Loucy (cell line): ENCODE results near the gene CNN2.

Experiments
- H2AFZ ChIP-seq: fragments of 200-600 bp; sonication (generic); 2 replicates; pipeline ENCODE4 v1.6.0; 2016; ENCODE audit warnings: antibody characterized with exemption, mild to moderate bottlenecking, low read length, moderate library complexity
- H3F3A ChIP-seq: fragments of 200-600 bp; 2 replicates; pipeline ENCODE4 v1.6.0; 2016; ENCODE audit warnings: antibody characterized with exemption, low read depth, mild to moderate bottlenecking
- H3K27me3 ChIP-seq: fragments of 200-600 bp; sonication (generic); 2 replicates; pipeline ENCODE4 v1.6.1; 2014; ENCODE audit warnings: low read length, mild to moderate bottlenecking; ENCODE audit not compliant: insufficient read depth, poor library complexity, severe bottlenecking
- H3K36me3 ChIP-seq: fragments of 200-600 bp; sonication (generic); 2 replicates; pipeline ENCODE4 v1.6.1; 2016; ENCODE audit warnings: low read length; ENCODE audit not compliant: insufficient read depth
- H3K4me1 ChIP-seq: fragments of 200-600 bp; sonication (generic); 2 replicates; pipeline ENCODE4 v1.5.1; 2014; ENCODE audit warnings: low read length, mild to moderate bottlenecking; ENCODE audit not compliant: insufficient read depth, poor library complexity, severe bottlenecking
- H3K4me2 ChIP-seq: fragments of 200-600 bp; sonication (generic); 2 replicates; pipeline ENCODE4 v1.6.0; 2014; ENCODE audit warnings: antibody characterized with exemption, low read length, low read depth, mild to moderate bottlenecking; ENCODE audit not compliant: poor library complexity, severe bottlenecking
- H3K4me3 ChIP-seq: fragments of 200-600 bp; sonication (generic); 2 replicates; pipeline ENCODE4 v1.5.1; 2014; ENCODE audit warnings: low read length, mild to moderate bottlenecking, mixed read lengths; ENCODE audit not compliant: poor library complexity, severe bottlenecking
- H3K79me2 ChIP-seq: fragments of 200-600 bp; sonication (generic); 2 replicates; pipeline ENCODE4 v1.6.1; 2014; ENCODE audit warnings: low read length; ENCODE audit not compliant: insufficient read depth
- H3K9ac ChIP-seq: fragments of 200-600 bp; sonication (generic); 2 replicates; pipeline ENCODE4 v1.6.0; 2014; ENCODE audit warnings: mild to moderate bottlenecking, low read depth, low read length, moderate library complexity; ENCODE audit not compliant: poor library complexity, severe bottlenecking
- H3K9me2 ChIP-seq: fragments of 200-600 bp; sonication (generic); replicated peaks from 2 replicates; pipeline ENCODE4 v1.6.1; 2016; ENCODE audit warnings: low read depth, low read length, mixed read lengths
- H3K9me3 ChIP-seq: fragments of 200-600 bp; sonication (generic); 2 replicates; pipeline ENCODE4 v1.6.1; 2014; ENCODE audit warnings: mild to moderate bottlenecking, antibody characterized with exemption, low read length, low read depth; ENCODE audit not compliant: insufficient read depth
- H4K20me1 ChIP-seq: fragments of 200-600 bp; sonication (generic); 2 replicates; pipeline ENCODE4 v1.6.0; 2014; ENCODE audit warnings: antibody characterized with exemption, low read length, mild to moderate bottlenecking; ENCODE audit not compliant: insufficient read depth, poor library complexity, severe bottlenecking
- EZH2phosphoT487 ChIP-seq: fragments of 200-600 bp; IDR thresholded peaks from 2 replicates; pipeline ENCODE4 v1.6.1; 2018; ENCODE audit warnings: antibody characterized with exemption, mild to moderate bottlenecking, moderate library complexity, borderline replicate concordance
- TF ChIP-seq, protein P1 (sequence below): fragments of 200-600 bp; sonication (generic); conservative IDR thresholded peaks from 2 replicates; pipeline ENCODE4 v1.5.1; 2014; ENCODE audit warnings: mild to moderate bottlenecking, antibody characterized with exemption, low read length

CNN2 gene

DNA sequence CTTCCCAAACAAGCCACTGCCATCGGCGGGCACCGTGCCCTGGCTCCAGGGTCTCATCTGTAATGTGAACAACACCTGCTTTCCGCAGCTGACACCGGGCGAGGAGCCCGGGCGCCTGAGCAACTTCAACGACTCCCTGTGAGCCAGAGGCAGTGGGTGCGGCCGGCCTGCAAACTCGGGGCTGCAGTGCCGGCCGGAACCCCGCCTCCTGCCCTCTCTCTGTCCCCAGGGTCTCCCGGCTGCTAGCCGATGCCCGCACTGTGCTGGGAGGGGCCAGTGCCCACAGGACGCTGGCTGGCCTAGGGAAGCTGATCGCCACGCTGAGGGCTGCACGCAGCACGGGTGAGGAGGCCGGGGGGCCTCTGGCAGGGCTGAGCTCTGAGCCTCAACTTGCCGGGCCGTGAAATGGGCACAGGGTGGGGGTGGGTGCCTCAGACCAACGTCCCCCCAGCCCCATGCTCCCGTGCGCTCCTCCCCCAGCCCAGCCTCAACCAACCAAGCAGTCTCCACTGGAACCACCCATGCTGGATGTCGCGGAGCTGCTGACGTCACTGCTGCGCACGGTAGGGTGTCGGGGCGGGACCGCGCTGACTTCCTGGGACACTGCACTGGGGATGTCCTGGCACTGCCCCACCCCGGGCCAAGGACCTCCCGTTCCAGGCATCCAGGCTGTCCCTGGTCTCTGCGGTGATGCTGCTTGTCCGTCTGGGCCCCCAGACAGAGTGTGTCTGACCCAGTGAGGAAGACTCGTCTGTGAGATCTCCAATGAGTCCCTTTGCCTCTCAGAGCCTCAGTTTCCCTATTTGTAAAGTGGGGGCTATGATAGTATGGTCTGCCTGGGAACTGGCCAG, 15.7 kb downstream of the CNN2 start:
- Histone ChIP-seq H3K4me3 (no peak overlapping the region), H3F3A (peaks cover 10% of the 10 kb centered on the region), H3K9ac (no peak overlapping the region), H3K4me1 (peaks cover 39% of the 10 kb centered on the region), H3K79me2 (no peaks in the 10 kb centered on the region), H4K20me1 (peaks cover 3% of the 10 kb centered on the region), H3K36me3 (no peaks in the 10 kb centered on the region; the same call in 1 of the 2 replicates), H2AFZ (no peak overlapping the region), H3K27me3 (no peaks in the 10 kb centered on the region), H3K9me3 (no peaks in the 10 kb centered on the region), H3K4me2 (no peak overlapping the region), H3K9me2 (no peaks in the 10 kb centered on the region)
- TF ChIP-seq EZH2phosphoT487 = no peak
- TF ChIP-seq, protein P1, sequence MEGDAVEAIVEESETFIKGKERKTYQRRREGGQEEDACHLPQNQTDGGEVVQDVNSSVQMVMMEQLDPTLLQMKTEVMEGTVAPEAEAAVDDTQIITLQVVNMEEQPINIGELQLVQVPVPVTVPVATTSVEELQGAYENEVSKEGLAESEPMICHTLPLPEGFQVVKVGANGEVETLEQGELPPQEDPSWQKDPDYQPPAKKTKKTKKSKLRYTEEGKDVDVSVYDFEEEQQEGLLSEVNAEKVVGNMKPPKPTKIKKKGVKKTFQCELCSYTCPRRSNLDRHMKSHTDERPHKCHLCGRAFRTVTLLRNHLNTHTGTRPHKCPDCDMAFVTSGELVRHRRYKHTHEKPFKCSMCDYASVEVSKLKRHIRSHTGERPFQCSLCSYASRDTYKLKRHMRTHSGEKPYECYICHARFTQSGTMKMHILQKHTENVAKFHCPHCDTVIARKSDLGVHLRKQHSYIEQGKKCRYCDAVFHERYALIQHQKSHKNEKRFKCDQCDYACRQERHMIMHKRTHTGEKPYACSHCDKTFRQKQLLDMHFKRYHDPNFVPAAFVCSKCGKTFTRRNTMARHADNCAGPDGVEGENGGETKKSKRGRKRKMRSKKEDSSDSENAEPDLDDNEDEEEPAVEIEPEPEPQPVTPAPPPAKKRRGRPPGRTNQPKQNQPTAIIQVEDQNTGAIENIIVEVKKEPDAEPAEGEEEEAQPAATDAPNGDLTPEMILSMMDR = no peak

GRCh38 chr19:1042689-1043511, 16.5 kb downstream of the CNN2 start:
- peaks cover 10% of the 10 kb centered on the region for H3F3A ChIP-seq
- no peaks in the 10 kb centered on the region for H3K9me3 ChIP-seq
- H3K9me2 ChIP-seq = no peaks in the 10 kb centered on the region
- H2AFZ ChIP-seq = no peak overlapping the region
- H4K20me1 ChIP-seq = peaks cover 3% of the 10 kb centered on the region
- no peak overlapping the region for H3K4me3 ChIP-seq
- H3K79me2 ChIP-seq = no peaks in the 10 kb centered on the region
- H3K4me2 ChIP-seq = no peak overlapping the region
- no peak overlapping the region for H3K9ac ChIP-seq
- H3K27me3 ChIP-seq = no peaks in the 10 kb centered on the region
- no peaks in the 10 kb centered on the region for H3K36me3 ChIP-seq
- H3K4me1 ChIP-seq = peaks cover 32% of the 10 kb centered on the region
- TF ChIP-seq, protein P1 = no peak
- TF ChIP-seq EZH2phosphoT487 = no peak

DNA sequence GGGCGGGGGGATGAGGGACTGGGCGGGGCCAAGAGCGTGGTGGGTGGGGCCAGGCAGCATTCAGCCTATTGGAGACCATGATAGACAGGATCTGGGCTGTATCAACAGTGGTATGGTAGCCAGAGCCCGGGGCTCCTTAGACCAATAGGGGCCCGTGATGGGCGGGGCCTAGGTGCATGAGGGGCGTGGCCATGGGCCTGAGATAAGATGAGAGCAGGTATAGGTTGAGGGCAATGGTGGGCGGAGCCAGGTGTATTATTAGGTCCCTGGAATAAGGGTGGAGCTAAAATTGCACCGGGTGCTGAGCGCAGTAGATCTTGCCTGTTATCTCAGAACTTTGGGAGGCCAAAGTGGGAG, 18.8 kb downstream of the CNN2 start:
- no peaks in the 10 kb centered on the region for H3K9me2 ChIP-seq
- TF ChIP-seq, protein P1 = no peak
- no peak for TF ChIP-seq EZH2phosphoT487
- H3K9ac ChIP-seq = no peak overlapping the region
- no peaks in the 10 kb centered on the region for H3F3A ChIP-seq
- no peak overlapping the region for H2AFZ ChIP-seq
- H3K4me1 ChIP-seq = peaks cover 11% of the 10 kb centered on the region
- H3K4me3 ChIP-seq = no peak overlapping the region
- no peaks in the 10 kb centered on the region for H4K20me1 ChIP-seq
- no peaks in the 10 kb centered on the region for H3K36me3 ChIP-seq
- no peaks in the 10 kb centered on the region for H3K27me3 ChIP-seq
- H3K4me2 ChIP-seq = no peak overlapping the region
- no peaks in the 10 kb centered on the region for H3K9me3 ChIP-seq
- no peaks in the 10 kb centered on the region for H3K79me2 ChIP-seq
